Lower leg skin (tissue), 4 donors: ENCODE data around the gene PGPEP1. TPM values are rescaled to one million over a fixed set of nuclear protein-coding genes. Genes with fewer than 3 reads are reported as not detected.

Source experiments
- DNase-seq, 2 donors: peaks; one replicate each; pipeline ENCODE4 v3.0.0-alpha.2; 2019; ENCODE audit warnings: low spot score in 2 of 2
- H3K4me3 ChIP-seq: fragments of 200-600 bp; sonication (generic); 2 replicates; pipeline ENCODE4 v1.5.1; 2017; ENCODE audit warnings: mild to moderate bottlenecking, low read depth; ENCODE audit not compliant: poor library complexity, severe bottlenecking
- POLR2A ChIP-seq, 2 donors: fragments of 450-650 bp; IDR thresholded peaks; one replicate each; pipeline ENCODE4 v1.6.1; 2016 to 2017; ENCODE audit warnings: antibody characterized with exemption in 2 of 2, mild to moderate bottlenecking in 1 of 2, moderate library complexity in 1 of 2
- WGBS, 2 donors: methylation state at CpG; one replicate each; pipeline ENCODE4 v1.1.5; 2018; 5-methylcytosine and 5-hydroxymethylcytosine counted together
- intact Hi-C: fragments of 100-400 bp; cut with DNase I; formaldehyde crosslinking; loops from one replicate; pipeline ENCODE4 v1.15.0; 2023; ENCODE audit warnings: low total_unique reads
- total RNA-seq, 4 donors: library from RNA; depleted of rRNA; stranded (reverse); fragments of >200 nt; gene quantifications; one replicate each; pipeline ENCODE4 v1.1.0, GENCODE V29; 2016
- TF ChIP-seq, protein P1 (sequence below), 3 donors: fragments of 450-650 bp; IDR thresholded peaks; one replicate each; pipeline ENCODE4 v1.5.1; 2016; ENCODE audit warnings: antibody characterized with exemption in 3 of 3, mild to moderate bottlenecking in 3 of 3, moderate library complexity in 2 of 3

Gene PGPEP1
- total RNA-seq, 4 donors from 2014 or later, result 2.4 to 7.1 (median 4.8) TPM

DNA sequence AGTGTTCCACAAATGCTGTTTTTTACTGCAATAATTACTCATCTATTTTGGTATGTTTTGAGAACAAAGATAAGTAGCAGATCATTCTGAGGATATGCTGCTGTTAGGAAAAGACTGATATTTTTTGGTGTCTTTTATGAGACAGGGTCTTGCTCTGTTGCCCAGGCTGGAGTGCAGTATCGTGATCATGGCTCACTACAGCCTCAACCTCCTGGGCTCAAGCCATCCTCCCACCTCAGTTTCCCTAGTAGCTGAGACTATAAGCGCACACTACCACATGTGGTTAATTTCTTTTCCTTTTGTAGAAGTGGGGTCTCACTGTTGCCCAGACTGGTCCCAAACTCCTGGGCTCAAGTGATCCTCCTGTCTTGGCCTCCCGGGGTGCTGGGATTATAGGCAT is 27.0 kb upstream of the PGPEP1 start:
- no peak for DNase-seq
- no peak overlapping the region for H3K4me3 ChIP-seq
- TF ChIP-seq POLR2A (IDR thresholded peaks at IDR 0.05), result no peak
- TF ChIP-seq, protein P1, sequence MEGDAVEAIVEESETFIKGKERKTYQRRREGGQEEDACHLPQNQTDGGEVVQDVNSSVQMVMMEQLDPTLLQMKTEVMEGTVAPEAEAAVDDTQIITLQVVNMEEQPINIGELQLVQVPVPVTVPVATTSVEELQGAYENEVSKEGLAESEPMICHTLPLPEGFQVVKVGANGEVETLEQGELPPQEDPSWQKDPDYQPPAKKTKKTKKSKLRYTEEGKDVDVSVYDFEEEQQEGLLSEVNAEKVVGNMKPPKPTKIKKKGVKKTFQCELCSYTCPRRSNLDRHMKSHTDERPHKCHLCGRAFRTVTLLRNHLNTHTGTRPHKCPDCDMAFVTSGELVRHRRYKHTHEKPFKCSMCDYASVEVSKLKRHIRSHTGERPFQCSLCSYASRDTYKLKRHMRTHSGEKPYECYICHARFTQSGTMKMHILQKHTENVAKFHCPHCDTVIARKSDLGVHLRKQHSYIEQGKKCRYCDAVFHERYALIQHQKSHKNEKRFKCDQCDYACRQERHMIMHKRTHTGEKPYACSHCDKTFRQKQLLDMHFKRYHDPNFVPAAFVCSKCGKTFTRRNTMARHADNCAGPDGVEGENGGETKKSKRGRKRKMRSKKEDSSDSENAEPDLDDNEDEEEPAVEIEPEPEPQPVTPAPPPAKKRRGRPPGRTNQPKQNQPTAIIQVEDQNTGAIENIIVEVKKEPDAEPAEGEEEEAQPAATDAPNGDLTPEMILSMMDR (IDR thresholded peaks at IDR 0.05), result no peak
- intact Hi-C loops, result no loop called here
- WGBS, 2 donors, result 91 to 98% methylated on average over 3 of the region's 3 CpGs

DNA sequence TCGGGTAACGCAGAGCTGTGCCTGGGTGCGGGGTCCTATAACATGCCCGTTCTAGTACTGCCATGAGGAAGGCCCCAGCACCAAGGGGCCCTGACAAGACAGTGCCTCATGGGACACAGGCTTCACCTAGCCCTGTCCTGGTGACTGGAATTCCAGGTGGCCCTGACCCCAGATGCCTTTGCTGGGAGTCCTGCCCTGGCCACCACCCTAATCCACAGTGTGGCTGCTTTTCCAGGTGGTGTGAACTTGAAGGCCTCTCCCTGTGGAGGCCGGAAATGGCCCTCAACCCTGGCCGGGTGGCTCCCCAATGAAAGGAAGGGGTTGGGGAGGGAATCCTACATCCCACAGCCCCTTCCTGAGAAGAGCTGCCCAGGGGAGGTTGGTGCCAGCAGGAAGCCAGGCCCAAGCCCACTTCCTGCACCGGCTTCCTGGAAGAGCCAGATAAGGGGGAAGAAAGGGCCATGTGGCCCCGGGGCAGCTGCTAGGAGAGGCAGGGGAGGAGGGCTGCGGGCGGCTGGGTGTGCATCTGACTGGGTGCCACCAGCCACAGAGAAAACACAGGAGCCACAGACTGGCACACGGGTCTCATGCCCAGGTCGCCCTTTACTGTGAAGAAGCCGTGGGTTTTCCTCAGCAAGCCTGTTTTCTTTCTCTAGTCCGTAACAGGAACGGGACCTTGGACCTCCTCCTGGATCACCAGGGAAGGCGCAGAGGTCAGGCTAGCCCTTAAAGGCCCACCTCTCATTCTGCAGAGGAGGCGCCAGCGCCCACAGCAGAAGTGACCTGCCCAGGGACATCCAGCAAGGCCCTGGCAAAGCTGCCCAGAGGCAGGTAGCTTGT is 22.2 kb upstream of the PGPEP1 start:
- TF ChIP-seq POLR2A (IDR thresholded peaks at IDR 0.05), result no peak
- TF ChIP-seq, protein P1 (IDR thresholded peaks at IDR 0.05), result no peak
- no peak overlapping the region for H3K4me3 ChIP-seq
- intact Hi-C loops, result no loop called here
- DNase-seq, result no peak
- WGBS, 2 donors, result 61 to 62% methylated on average over 18 of the region's 18 CpGs

DNA sequence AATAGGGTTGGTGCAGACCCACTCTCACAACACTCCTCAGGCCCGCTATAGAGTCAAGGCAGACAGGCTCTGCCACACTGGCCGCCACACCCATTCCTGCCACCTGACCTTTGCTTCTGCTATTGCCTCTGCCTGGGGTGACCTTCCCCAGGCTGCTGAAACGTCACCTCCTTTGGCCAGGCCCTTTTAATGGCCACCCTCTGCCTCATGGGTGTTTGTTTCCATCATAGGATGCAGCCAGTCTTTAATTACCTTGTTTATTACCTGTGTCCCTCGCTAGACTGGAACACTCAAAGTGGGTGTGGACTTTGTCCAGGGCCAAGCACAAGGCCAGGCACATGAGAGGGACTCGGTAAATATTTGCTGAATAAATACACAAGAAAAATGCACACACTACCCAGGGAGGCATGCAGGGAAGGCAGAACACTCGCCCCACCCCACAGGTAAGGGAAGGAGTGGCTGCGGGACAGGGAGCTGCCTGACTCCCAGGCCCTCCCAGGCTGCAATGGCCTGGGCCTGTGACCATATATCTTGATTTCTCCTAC is 20.7 kb upstream of the PGPEP1 start:
- H3K4me3 ChIP-seq, result no peak overlapping the region
- no peak for DNase-seq
- intact Hi-C loops, result no loop called here
- TF ChIP-seq, protein P1 (IDR thresholded peaks at IDR 0.05), result peak in 1 of 3 donors; percentile 32
- TF ChIP-seq POLR2A (IDR thresholded peaks at IDR 0.05), result no peak
- WGBS, 2 donors, result 72 to 78% methylated on average over 7 of the region's 7 CpGs

DNA sequence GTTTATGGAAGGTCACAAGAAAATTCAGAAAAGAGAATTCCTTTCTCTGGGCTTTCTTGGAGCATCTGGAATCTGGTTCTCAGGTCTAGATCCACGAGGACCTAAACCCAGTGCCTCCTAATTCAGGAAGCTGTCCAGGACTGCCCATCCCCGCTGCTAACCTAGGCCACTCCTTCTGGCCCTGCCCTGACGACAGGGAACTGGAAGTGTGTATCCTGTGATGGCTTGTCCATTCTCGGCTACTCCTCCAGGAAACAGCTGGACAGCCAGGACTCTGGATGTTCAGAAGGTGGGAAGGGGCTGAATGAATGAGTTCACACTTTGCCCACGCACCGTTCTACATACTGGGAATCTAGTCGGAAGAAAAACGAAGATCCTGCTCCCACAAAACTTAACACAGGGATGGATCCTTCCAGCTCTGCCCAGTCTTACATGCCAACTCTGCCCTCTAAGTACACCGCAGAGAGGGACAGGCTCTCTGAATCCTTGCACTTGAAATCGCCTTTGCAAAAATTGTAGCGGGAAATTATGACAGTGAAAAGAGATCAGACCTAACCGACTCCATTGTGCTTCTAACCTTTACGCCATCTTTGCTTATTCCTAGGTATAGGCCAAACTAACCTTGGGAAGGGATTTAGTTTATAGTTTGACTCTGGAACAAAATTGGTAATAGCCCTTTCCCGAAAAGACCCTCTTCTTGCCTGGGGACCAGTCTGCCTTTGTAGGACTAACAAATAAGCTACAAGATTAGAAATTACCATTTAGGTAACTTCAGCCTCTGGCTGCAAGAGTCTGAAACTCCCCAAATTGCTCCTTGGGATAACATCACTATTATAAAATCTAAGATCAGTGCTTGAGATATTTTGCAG is 19.3 kb upstream of the PGPEP1 start:
- no peak for DNase-seq
- intact Hi-C loops, result no loop called here
- no peak overlapping the region for H3K4me3 ChIP-seq
- no peak for TF ChIP-seq POLR2A (IDR thresholded peaks at IDR 0.05)
- TF ChIP-seq, protein P1 (IDR thresholded peaks at IDR 0.05), result no peak
- 72 to 76% methylated on average over 14 of the region's 14 CpGs for WGBS, 2 donors

DNA sequence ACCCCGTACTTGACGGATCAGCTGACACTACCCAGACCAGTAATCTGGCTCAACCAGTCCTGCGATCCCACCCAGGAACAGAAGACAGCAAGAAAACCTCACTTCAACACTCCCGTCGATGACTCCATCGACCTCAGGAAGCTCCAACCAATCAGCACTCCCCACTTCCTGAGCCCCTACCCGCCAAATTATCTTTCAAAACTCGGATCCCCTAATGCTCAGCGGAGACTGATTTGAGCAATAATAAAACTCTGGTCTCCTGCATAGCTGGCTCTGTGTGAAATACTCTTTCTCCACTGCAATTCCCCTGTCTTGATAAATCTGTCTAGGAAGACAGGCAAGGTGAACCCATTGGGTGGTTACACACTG is 18.7 kb upstream of the PGPEP1 start:
- H3K4me3 ChIP-seq, result no peak overlapping the region
- intact Hi-C loops, result loop anchor here (2.0 kb wide), 1 partner anchor 41 kb away; the partner anchor contains the start of gene JUND
- TF ChIP-seq, protein P1 (IDR thresholded peaks at IDR 0.05), result no peak
- no peak for TF ChIP-seq POLR2A (IDR thresholded peaks at IDR 0.05)
- 24 to 26% methylated on average over 9 of the region's 9 CpGs for WGBS, 2 donors
- no peak for DNase-seq
